ENCODE measurements around the gene CDK6. TPM values are rescaled to one million over a fixed set of nuclear protein-coding genes. Genes with fewer than 3 reads are reported as not detected.

Gene CDK6
- total and polyA plus RNA-seq, 2 experiments from 2014 or later = 7.4 to 23.7 TPM

- TF ChIP-seq ETS1 (IDR thresholded peaks at IDR 0.05) = no peak
- TF ChIP-seq STAT1 (IDR thresholded peaks at IDR 0.05; ENCODE audit: unreplicated experiment) = no peak
- TF ChIP-seq ZNF114 (CRISPR knock-in tag; IDR thresholded peaks at IDR 0.05) = no peak
- no peak for TF ChIP-seq NANOG (IDR thresholded peaks at IDR 0.05; ENCODE audit: borderline replicate concordance)
- TF ChIP-seq EZH2phosphoT487 (IDR thresholded peaks at IDR 0.05; ENCODE audit: unreplicated experiment) = no peak
- no peak for TF ChIP-seq CREB1 (CRISPR knock-in tag; IDR thresholded peaks at IDR 0.05; ENCODE audit: low read depth)
- TF ChIP-seq ZNF331 (CRISPR knock-in tag; IDR thresholded peaks at IDR 0.05; ENCODE audit: low read depth) = no peak
- no peak for TF ChIP-seq REST (IDR thresholded peaks at IDR 0.05; ENCODE audit: unreplicated experiment)
- TF ChIP-seq JUNB (IDR thresholded peaks at IDR 0.05; ENCODE audit: unreplicated experiment) = no peak
Measured at GRCh38 chr7:92697414-92697813, 139.0 kb downstream of the CDK6 start (continued).

- peaks cover 26% of the 10 kb centered on the region for H3K4me1 Mint-ChIP-seq
- H3K4me3 Mint-ChIP-seq = no peak overlapping the region
- H2AFZ ChIP-seq = no peak overlapping the region
- no peak for DNase-seq (ENCODE audit: low spot score)
- no peak for ATAC-seq
- peaks cover 8% of the 10 kb centered on the region; the same call in 1 of the 2 replicates for H3K4me1 ChIP-seq (ENCODE audit: insufficient read depth)
- H3K27me3 Mint-ChIP-seq (ENCODE audit: insufficient read depth, low read depth, poor library complexity) = no peaks in the 10 kb centered on the region
- H4K20me1 ChIP-seq (replicated peaks; ENCODE audit: insufficient read depth) = no peaks in the 10 kb centered on the region
- no peaks in the 10 kb centered on the region for H3K27me3 ChIP-seq (ENCODE audit: insufficient read depth)
- H3F3A ChIP-seq (replicated peaks; ENCODE audit: low read depth) = no peaks in the 10 kb centered on the region
- no peaks in the 10 kb centered on the region for H3K79me2 ChIP-seq (replicated peaks; ENCODE audit: insufficient read depth)
- no peak overlapping the region for H3K4me2 ChIP-seq
- H3K36me3 ChIP-seq (ENCODE audit: insufficient read depth) = no peaks in the 10 kb centered on the region
- H3K27ac ChIP-seq (ENCODE audit: low read depth) = no peak overlapping the region
- H3K9me3 Mint-ChIP-seq = no peaks in the 10 kb centered on the region
- no peaks in the 10 kb centered on the region for H3K36me3 Mint-ChIP-seq (ENCODE audit: low read depth)
- no peak overlapping the region for H3K27ac Mint-ChIP-seq
- no peak overlapping the region for H3K4me3 ChIP-seq
- H3K9me2 ChIP-seq (ENCODE audit: insufficient read depth) = no peaks in the 10 kb centered on the region
- TF ChIP-seq NANOG (IDR thresholded peaks at IDR 0.05; ENCODE audit: borderline replicate concordance) (no peak), EZH2phosphoT487 (IDR thresholded peaks at IDR 0.05; ENCODE audit: unreplicated experiment) (no peak), STAT1 (IDR thresholded peaks at IDR 0.05; ENCODE audit: unreplicated experiment) (no peak), ZNF331 (CRISPR knock-in tag; IDR thresholded peaks at IDR 0.05; ENCODE audit: low read depth) (no peak), ZNF462 (CRISPR knock-in tag; IDR thresholded peaks at IDR 0.05) (no peak), CTCF (conservative IDR thresholded peaks at IDR 0.05; ENCODE audit: low read depth in 2 of 2) (no peak), EZH2 (IDR thresholded peaks at IDR 0.05; ENCODE audit: low read depth, unreplicated experiment) (no peak), POLR2AphosphoS5 (IDR thresholded peaks at IDR 0.05; ENCODE audit: low read depth) (no peak), CREB1 (CRISPR knock-in tag; IDR thresholded peaks at IDR 0.05; ENCODE audit: low read depth) (no peak)
Measured at GRCh38 chr7:92697012-92697411, 139.4 kb downstream of the CDK6 start.
